ENCODE measurements around the gene ALK.

The ALK gene

DNA sequence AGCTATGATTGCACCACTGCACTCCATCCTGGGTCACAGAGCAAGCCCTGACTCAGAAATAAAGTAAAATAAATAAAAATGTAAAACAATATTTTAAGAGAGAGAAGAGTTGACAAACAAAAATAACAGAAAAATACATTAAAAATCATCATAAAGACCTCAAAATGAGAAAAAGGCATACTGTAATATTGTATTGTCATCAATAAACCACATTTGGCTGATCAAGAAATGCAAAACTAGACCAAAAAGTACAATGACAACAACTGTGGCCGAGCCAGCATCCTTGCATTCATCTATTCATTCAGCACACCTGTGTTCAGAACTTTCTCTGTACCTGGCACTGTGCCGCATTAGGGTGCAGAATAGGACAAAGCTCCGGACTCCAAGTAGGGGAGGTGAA, 121.8 kb downstream of the ALK start:
- H3K9ac ChIP-seq: no peak overlapping the region
- H3K4me2 ChIP-seq: no peak overlapping the region
- no peaks in the 10 kb centered on the region for H3K79me2 ChIP-seq (ENCODE audit: insufficient read depth, low read depth)
- H3K4me1 ChIP-seq (ENCODE audit: low read depth, poor library complexity, severe bottlenecking): no peaks in the 10 kb centered on the region
- H3K27ac ChIP-seq: no peak overlapping the region
- no peaks in the 10 kb centered on the region for H3K36me3 ChIP-seq (ENCODE audit: insufficient read depth)
- H3K27me3 ChIP-seq (ENCODE audit: insufficient read depth, low read depth): no peaks in the 10 kb centered on the region
- no peak overlapping the region for H2AFZ ChIP-seq (ENCODE audit: low read depth)
- no peak overlapping the region for H3K4me3 ChIP-seq (IDR thresholded peaks at IDR 0.05; ENCODE audit: insufficient read depth, low read depth, low read length)
- H4K20me1 ChIP-seq (ENCODE audit: insufficient read depth): no peaks in the 10 kb centered on the region
- TF ChIP-seq, protein P1, sequence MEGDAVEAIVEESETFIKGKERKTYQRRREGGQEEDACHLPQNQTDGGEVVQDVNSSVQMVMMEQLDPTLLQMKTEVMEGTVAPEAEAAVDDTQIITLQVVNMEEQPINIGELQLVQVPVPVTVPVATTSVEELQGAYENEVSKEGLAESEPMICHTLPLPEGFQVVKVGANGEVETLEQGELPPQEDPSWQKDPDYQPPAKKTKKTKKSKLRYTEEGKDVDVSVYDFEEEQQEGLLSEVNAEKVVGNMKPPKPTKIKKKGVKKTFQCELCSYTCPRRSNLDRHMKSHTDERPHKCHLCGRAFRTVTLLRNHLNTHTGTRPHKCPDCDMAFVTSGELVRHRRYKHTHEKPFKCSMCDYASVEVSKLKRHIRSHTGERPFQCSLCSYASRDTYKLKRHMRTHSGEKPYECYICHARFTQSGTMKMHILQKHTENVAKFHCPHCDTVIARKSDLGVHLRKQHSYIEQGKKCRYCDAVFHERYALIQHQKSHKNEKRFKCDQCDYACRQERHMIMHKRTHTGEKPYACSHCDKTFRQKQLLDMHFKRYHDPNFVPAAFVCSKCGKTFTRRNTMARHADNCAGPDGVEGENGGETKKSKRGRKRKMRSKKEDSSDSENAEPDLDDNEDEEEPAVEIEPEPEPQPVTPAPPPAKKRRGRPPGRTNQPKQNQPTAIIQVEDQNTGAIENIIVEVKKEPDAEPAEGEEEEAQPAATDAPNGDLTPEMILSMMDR (conservative IDR thresholded peaks at IDR 0.05; ENCODE audit: low read depth, low read length): no peak

DNA sequence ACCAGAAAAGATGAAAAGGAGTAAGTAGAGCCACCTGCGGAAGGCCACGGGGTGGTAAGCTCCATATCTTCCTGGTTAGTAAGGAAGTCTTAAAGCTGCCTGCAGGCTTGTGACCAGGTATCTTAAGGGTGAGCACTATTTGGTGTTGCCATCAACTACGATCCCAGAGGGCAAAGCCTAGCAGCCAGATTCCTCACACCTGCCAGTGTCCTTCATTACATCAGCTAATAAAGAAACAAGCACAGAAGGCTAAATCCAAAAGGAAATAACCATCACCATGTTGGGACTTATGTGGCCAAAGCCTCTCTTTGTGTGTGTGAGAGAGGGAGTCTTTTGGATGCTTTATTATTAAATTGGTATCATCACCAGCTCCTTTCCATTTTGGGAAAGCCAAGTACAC, 123.5 kb downstream of the ALK start:
- Histone ChIP-seq H3K27ac (no peak overlapping the region), H3K9ac (no peak overlapping the region), H4K20me1 (ENCODE audit: insufficient read depth) (no peaks in the 10 kb centered on the region), H3K36me3 (ENCODE audit: insufficient read depth) (no peaks in the 10 kb centered on the region), H3K79me2 (ENCODE audit: insufficient read depth, low read depth) (no peaks in the 10 kb centered on the region), H3K4me3 (IDR thresholded peaks at IDR 0.05; ENCODE audit: insufficient read depth, low read depth, low read length) (no peak overlapping the region), H2AFZ (ENCODE audit: low read depth) (no peak overlapping the region), H3K4me1 (ENCODE audit: low read depth, poor library complexity, severe bottlenecking) (no peaks in the 10 kb centered on the region), H3K4me2 (no peak overlapping the region), H3K27me3 (ENCODE audit: insufficient read depth, low read depth) (no peaks in the 10 kb centered on the region)
- TF ChIP-seq, protein P1 (conservative IDR thresholded peaks at IDR 0.05; ENCODE audit: low read depth, low read length): no peak

DNA sequence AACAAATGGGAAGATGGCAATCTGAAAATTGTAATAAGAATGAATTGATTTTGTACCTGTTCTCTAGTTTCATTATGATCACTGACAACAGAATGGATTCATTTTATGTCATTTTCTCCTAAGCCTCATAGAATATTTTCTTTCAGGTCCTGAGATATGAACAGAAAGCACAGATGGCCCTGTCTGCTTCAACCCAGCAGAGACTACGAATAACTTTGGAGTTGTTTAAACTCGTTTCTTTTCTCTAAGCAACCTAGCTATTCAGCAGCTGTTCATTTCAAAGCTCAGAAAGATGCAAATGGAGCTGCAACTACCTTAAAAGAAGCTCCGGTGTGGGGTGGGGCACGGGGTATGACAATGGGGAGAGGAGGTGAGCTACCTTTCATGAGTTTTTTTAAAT, 124.9 kb downstream of the ALK start:
- no peaks in the 10 kb centered on the region for H3K27me3 ChIP-seq (ENCODE audit: insufficient read depth, low read depth)
- no peak overlapping the region for H3K27ac ChIP-seq
- no peak overlapping the region for H2AFZ ChIP-seq (ENCODE audit: low read depth)
- TF ChIP-seq, protein P1 (conservative IDR thresholded peaks at IDR 0.05; ENCODE audit: low read depth, low read length): no peak
- no peaks in the 10 kb centered on the region for H3K36me3 ChIP-seq (ENCODE audit: insufficient read depth)
- H3K4me3 ChIP-seq (IDR thresholded peaks at IDR 0.05; ENCODE audit: insufficient read depth, low read depth, low read length): no peak overlapping the region
- no peaks in the 10 kb centered on the region for H4K20me1 ChIP-seq (ENCODE audit: insufficient read depth)
- no peaks in the 10 kb centered on the region for H3K4me1 ChIP-seq (ENCODE audit: low read depth, poor library complexity, severe bottlenecking)
- H3K4me2 ChIP-seq: no peak overlapping the region
- H3K79me2 ChIP-seq (ENCODE audit: insufficient read depth, low read depth): no peaks in the 10 kb centered on the region
- no peak overlapping the region for H3K9ac ChIP-seq

DNA sequence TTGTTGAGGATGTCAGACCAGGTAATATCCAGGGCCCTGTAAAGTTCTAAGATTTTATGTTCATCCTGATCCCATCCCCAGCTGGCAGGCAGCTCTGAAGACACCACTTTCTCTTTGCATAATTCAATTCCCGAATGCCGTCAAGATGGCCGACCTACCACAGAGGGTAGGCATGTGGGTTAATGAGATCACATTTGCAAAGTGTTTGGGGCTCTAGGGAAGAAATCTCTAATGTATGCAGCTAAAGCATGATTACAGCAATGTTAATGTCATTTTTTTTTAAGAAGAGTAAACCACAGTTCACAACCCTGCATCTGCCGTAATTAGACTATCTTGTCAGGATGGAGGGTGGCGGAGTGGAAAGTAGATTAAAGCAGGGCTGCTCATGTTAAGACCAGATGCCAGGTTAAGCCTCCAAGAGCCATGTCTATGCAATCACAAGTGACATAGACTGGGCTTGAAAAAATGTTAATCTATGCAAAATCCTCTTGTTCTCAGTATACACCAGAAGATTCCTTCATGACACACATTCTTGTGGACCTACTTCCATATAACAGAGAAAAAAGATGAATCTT, 131.4 kb downstream of the ALK start:
- H4K20me1 ChIP-seq (ENCODE audit: insufficient read depth): no peaks in the 10 kb centered on the region

More for the DNA sequence above, 131.4 kb downstream of the ALK start:
- H3K79me2 ChIP-seq (ENCODE audit: insufficient read depth, low read depth): no peaks in the 10 kb centered on the region
- H3K27ac ChIP-seq: no peak overlapping the region
- H3K4me3 ChIP-seq (IDR thresholded peaks at IDR 0.05; ENCODE audit: insufficient read depth, low read depth, low read length): no peak overlapping the region
- H3K36me3 ChIP-seq (ENCODE audit: insufficient read depth): no peaks in the 10 kb centered on the region
- H3K4me1 ChIP-seq (ENCODE audit: low read depth, poor library complexity, severe bottlenecking): no peaks in the 10 kb centered on the region
- H3K4me2 ChIP-seq: no peak overlapping the region
- no peak overlapping the region for H2AFZ ChIP-seq (ENCODE audit: low read depth)
- H3K27me3 ChIP-seq (ENCODE audit: insufficient read depth, low read depth): no peaks in the 10 kb centered on the region
- H3K9ac ChIP-seq: no peak overlapping the region
- TF ChIP-seq, protein P1 (conservative IDR thresholded peaks at IDR 0.05; ENCODE audit: low read depth, low read length): no peak
